Endothelial cell of umbilical vein (primary cell): ENCODE data around the gene GPR107.

Experiments
- TF ChIP-seq, protein P1 (sequence below): IDR thresholded peaks from 2 replicates; pipeline ENCODE4 v1.6.1; 2011; ENCODE audit not compliant: insufficient read depth, insufficient read length
- TF ChIP-seq, protein P2 (sequence below), 2 donors: IDR thresholded peaks; 1 replicate in 1 of 2; 2 replicates in 1 of 2; pipeline ENCODE4 v1.5.1; 2011; ENCODE audit warnings: low read length in 2 of 2, mild to moderate bottlenecking in 2 of 2, moderate library complexity in 2 of 2, control low read depth in 1 of 2, inconsistent platforms in 1 of 2, low read depth in 1 of 2; ENCODE audit not compliant: insufficient read depth in 1 of 2; ENCODE audit errors: extremely low read depth in 1 of 2

DNA sequence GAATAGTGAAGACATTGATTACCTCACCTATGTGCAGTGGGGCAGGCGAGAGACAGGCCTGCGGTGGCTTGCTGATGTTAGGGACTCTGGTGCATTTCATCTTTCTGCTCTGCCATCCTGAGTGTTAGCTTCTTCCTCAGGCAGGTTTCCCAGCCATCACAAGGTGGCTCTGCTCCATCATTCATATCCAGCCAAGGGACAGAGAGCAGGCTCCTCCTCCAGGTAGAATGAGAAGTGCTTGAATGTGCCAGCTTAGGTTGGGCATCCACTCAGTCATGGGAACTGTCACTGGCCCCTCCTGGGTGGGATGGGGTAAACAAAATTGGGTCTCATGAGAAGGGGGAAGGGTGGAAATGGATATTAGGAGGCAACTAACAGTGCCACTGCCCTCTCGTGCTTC, 24.8 kb downstream of the GPR107 start:
- TF ChIP-seq, protein P1, sequence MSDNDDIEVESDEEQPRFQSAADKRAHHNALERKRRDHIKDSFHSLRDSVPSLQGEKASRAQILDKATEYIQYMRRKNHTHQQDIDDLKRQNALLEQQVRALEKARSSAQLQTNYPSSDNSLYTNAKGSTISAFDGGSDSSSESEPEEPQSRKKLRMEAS: no peak
- TF ChIP-seq, protein P2, sequence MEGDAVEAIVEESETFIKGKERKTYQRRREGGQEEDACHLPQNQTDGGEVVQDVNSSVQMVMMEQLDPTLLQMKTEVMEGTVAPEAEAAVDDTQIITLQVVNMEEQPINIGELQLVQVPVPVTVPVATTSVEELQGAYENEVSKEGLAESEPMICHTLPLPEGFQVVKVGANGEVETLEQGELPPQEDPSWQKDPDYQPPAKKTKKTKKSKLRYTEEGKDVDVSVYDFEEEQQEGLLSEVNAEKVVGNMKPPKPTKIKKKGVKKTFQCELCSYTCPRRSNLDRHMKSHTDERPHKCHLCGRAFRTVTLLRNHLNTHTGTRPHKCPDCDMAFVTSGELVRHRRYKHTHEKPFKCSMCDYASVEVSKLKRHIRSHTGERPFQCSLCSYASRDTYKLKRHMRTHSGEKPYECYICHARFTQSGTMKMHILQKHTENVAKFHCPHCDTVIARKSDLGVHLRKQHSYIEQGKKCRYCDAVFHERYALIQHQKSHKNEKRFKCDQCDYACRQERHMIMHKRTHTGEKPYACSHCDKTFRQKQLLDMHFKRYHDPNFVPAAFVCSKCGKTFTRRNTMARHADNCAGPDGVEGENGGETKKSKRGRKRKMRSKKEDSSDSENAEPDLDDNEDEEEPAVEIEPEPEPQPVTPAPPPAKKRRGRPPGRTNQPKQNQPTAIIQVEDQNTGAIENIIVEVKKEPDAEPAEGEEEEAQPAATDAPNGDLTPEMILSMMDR (IDR thresholded peaks at IDR 0.05; ENCODE audit: extremely low read depth in 1 of 2, insufficient read depth in 1 of 2, low read depth in 1 of 2, low read length in 2 of 2): no peak
